GM18511 (cell line): ENCODE measurements around the gene ADAT3.
A peak's percentile ranks its signal among the peaks of the same experiment; 100 is the strongest.

Experiments used
- ATAC-seq: cut with Tn5 transposase; IDR thresholded peaks from one replicate; pipeline ENCODE4 v1.9.1; 2021; ENCODE audit warnings: mild to moderate bottlenecking, moderate library complexity; ENCODE audit not compliant: unreplicated experiment

ADAT3 gene

DNA sequence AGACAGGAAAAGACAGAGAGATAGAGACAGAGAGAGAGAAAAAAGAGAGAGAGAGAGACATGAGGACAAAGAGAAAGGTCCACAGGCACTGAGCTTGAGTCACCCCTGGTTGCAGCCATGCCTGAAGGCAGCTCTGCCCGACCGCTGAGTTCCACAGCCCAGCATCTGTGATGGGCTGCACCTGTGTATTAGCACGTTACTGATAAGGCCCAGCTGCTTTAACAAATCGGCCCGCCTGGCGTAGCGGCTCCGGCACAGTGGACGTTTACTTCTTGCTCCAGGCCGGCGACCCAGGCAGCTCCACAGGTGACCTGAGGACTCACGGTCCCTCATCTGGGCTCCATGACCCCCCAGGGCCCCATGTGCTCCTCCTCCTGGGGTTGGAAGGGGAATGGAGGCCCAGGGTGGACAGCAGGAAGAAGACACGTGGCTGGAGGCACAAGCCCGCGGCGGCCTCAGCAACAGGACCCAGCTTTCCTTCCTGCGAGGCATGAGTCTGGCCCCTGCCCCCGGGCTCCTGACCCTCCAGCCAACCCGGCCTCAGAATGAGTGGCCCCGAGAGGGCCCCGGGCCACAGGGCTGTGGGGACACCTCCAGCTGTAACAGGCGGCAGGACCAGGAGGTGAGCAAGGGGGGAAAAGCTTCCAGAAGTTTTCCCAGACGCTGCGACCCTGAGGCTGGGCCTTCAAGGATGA is 31.9 kb downstream of the ADAT3 start:
- no peak for ATAC-seq

DNA sequence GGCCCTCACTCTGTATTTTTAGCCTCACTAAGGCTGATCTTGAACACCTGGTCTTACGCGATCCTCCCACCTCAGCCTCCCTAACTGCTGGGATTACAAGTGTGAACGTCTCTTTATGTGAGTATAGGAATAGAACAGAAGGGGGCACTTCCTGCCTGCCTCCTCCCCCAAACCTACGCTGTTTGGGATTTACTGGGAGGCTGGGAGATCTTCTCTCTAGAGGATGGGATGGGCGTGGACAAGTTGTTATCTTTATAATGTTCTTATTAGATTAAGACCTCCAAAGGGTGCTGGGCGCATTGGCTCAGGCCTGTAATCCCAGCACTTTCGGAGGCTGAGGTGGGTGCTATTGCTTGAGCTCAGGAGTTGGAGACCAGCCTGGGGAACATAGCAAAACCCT is 32.9 kb downstream of the ADAT3 start:
- no peak for ATAC-seq

DNA sequence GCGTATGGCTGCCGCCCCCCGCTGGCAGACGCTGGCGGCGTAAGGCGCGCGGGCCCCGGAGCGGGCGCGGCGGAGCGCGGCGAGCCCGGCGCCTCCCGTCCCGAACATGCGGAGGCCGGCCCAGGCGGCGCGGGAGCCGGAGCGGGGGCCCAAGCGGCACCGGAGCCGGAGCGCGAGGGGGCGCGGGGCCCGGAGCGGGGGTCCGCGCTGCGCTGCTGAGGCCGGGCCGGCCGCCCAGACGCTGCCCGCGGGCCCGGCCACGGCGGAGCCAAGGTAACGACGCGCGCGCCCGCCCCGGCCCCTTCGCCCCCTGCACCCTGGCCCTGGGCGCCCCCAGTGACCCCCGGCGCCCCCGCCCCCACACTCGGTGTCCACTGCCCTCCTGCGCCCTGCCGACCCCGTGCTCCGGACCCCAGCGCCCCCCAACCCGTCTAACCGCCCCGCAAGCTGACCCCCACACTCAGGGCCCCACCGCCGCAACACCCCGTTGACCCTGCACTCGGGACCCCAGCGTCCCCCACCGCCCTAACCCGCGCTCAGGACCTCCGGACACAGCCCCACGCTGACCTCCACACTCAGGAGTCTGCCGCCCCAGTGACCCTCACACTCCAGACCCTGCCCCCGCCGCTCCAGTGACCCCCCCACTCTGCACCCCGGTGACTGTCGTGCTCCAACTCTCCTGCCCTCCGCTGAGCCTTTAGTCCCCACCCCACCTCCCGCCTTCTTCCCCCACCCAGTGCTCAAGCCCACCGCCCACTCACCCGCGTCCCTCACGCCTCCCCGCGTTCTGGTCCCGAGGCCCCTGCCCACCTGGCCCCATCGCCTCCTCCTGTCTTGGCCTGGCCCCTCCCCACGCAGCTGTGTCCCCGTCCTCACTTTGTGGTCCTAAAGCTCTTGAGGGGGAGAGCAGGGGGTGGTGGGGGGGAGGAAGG is 36.2 kb downstream of the ADAT3 start, which contains the start of gene CSNK1G2:
TSS of gene CSNK1G2 (plus strand) at position 27 of the 932 bp plus-strand sequence. CDS start 28,601 bp downstream, outside the sequence.
- ATAC-seq = peak; percentile 59

DNA sequence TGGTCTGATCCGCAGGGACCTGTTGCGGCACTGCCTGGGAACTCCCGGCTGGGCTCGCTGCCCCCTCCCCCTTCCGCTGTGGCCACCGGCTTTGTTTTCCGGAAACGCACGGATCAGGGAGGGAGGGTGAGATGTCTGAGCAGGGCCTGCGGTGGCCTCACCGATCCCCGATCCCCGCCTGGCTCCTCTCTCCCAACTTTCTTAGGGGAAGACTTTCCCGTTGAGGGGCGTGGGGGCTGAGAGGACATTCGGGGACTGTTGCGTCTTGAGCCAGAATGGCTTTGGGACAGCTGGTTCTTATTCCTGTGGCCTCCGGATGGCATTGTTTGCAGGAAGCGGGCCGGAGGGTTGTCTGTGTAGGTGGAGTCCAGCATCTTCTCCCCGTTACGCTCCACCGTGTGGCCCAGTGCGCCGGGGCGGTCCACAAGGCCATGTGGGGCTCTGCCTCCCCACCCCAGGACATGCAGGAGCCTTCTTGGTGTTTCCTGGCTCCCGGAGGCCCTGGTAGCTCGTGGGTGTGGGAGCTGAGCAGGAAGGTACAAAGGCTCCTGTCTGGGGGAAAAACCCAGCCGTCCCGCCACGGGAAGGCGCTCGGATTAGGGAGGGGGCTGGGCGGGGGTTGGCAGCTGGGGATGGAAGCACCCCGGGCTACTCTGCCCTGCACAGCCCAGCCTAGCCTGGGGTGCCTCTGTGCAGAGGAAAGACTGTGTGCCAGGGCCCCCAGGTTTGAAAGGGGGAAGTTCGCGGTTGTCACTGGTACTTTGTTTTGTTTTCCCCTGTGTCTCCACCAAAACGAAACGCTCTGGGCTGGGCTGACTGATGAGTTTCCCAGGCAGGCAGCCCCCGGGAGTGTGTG is 37.1 kb downstream of the ADAT3 start:
- ATAC-seq = peak; percentile 44

DNA sequence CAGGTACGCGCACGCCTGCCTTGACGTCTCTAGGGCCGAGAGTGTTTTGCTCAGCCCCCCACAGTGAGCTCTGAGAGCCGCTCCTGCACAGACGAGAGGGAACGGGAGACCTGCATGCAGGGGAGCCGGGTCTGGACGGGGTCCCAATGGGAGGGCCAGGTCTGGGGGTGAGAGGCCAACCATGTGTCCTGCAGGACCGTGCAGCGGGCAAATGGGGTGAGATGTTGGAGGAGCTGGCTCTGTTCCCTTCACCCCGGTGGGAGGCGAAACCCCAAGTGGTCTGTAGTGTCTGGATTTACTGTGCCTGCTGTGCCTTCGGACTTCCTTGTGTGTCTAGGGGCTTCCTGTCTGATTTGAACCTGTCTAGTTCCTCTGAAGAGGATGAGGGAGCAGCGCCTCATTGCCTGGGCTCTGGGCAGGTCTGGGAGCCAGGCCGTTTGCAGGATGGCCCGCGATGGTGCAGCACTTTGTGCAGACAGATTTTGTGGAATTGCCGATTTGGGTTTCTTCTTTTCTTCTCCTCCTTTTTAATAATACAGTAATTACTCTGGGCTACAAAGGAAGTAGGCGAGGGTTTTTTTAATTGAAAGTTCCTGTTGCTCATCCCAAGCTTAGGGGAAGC is 37.8 kb downstream of the ADAT3 start:
- no peak for ATAC-seq

DNA sequence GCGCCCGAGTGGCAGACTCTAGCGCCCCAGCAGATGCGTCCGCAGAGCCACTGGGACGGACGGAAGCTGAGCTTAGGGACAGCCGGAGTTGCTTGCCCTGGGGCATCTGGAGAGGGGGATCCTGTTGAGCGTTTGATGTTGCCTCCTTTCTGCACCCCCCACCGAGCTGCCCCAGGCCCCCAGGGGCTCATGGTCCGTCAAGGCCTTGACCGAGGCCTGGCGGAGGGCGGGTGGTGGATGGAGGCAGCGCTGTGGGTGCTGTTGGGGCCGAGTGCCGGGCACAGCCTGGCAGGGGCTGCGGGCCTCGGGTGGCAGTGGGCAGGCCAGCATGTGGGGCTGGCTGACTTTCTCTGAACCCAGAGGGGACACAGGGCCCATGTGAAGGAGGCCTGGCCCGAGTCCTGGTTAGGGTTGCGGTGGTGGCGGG is 38.5 kb downstream of the ADAT3 start:
- ATAC-seq = no peak

DNA sequence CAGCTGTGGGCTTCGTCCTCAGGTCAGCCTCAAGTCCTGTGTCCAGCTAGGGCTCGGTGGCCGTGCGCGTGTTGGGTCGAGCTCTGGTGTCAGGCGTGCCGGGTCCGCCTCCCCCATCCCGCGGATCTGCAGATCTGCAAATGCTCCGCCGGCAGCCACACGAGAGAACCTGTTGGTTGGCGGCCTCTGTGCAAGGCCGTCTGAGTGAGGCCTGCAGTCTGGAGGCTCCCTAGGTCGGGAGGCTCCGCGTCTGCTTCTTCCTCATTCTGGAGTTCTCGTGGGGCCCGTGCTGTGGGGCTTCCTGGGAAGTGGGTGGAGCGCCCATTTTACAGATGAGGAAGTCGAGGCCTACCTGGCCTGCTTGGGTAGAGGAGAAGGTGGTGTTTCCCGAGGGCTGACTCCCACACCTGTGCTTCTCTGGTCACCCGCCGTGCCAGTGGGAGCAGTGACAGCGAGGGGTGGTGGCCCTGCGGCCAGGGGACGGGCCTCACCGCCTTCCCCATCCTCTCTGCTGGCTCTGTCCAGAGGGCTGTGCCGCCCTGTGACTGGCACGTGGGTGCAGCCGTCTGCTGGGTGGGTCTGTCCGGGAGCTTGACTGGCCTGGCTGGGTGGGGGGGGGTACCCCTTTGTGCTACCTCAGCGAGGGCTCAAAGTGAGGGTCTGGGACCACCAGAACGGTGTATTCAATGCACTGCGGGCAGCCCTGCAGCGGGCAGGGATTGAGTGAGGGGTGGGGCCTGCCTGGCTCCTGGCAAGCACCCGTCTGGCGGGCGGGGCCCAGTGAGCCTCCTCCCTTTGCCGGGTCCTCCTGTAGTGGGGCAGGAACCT is 39.1 kb downstream of the ADAT3 start:
- no peak for ATAC-seq

DNA sequence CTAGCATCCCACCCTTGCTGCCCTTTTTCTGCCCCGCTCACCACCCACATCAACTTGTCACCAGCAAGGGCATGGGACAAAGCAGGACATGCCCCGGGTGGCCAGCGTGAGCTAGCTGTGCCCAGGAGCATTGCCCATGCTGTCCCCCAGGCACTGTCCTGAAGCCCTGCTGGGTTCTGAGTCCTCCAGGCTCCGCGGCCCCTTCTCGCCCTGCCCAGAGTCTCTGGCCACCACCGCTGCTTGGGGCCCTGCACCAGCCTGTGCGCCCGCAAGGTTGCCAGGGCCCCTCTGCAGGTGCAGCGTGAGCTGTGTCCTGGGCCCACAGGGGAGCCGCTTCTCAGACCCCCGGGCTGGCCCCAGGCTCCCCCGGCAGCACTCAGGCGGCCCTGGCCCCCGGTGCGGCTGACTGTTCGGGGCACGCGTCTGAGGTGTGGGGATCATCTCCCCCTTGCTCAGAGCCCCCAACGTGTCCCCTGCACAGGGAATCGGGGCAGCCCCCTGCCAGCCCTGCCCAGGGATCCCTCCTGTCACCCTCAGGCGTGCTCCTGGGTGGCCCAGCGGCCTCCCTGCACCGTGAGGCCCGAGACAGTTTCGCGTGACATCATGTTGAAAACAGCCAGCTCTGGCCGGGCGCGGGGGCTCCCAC is 39.8 kb downstream of the ADAT3 start:
- no peak for ATAC-seq

DNA sequence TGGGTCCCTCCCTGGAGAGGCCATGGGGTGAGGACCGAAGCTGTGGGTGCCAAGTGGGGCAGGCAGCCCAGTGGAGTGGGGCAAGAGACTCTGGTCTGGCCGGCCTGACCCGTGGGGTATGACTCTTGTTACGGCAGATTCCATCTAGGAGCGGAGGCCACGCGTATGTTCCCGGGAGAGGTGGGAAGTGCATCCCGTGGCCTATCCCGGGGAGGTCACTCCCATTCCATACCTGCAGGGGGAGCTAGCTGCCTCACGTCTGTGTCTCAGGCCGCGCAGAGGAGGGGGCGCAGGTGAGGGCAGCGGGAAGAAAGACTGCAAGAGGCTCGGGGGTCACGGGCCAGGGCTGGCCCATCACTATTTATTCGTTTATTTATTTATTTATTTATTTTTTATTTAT is 40.7 kb downstream of the ADAT3 start:
- no peak for ATAC-seq

DNA sequence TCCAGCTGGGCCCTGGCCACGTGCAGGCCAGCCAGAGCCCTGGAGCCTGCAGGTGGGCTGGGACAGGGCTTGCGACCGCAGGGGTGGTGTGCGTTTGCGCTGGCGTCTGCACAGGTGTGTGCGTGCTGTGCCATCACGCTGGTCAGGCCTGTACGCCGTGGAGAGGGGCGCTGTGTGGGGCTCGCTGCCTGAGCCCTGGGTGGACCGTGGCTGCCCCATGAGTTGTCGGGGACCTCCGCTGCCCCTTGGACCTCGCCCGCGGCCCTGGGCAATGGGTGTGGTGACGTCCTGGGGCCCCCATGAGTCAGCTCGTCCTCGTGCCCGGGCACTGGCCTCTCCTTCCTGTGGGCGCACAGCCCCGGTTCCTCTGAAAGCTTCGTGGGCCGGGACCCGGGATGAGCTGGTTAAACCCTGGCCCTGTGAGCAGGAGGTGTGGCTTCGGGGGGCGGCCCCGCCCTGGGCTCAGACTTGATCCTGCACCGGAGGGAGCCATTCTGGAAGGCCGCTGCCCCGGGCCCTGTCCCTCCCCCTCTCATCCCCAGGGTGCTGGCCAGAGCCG is 42.5 kb downstream of the ADAT3 start:
- ATAC-seq = no peak

DNA sequence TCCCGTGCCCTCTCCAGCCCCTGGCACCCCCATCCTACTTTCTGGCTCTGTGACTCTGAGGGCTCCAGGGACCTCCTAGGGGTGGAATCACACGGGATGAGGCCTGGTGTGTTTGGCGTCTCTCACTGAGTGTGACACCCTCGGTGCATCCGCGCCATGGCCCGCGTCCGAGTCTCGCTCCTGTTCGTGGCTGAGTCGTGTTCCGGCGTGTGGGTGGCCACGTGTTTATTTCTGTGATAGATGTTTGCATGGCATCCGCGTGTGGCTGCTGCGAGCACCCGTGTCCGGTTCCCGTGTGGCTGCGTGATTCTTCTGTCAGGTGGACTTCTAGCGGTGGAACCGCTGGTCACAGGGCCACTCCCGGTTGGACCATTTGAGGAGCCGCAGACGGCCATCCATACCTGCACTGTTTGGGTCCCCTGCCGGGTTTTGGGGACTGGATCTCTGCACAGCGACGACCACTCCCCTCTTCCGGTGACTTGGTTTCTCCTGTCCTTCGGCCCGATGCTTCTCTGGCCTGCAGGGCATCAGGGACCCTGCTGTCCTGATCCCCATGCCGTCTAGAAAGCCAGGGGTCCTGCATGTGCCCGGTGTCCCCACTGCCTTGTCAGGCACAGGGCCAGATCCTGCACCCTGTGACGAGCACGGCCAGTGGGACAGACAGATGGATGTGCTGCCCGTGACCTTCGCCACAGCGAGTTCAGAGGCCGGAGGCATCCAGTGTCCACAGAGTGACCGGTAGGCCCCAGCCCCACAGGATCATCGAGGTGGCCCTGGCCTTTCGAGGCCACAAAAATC is 44.3 kb downstream of the ADAT3 start:
- ATAC-seq = no peak

DNA sequence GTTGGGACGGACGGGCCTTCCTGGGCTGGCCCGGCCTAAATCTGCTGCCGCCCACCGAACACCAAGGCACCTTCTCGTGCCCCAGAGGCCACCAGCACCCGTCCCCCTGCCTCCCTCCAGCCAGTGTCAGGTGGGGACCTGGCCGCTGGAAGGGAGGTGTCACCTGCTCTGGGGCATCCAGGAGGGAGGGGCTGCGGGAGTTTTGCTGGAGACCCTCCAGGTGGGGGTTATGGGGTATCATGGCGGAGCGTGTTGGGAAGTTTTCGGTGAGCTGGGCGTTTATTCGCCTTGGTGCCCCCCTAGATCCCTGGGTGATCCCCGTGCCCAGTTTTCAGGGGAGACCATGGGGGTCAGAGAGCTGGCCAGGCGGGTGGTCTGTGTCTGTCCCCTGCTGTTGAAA is 45.4 kb downstream of the ADAT3 start:
- no peak for ATAC-seq

DNA sequence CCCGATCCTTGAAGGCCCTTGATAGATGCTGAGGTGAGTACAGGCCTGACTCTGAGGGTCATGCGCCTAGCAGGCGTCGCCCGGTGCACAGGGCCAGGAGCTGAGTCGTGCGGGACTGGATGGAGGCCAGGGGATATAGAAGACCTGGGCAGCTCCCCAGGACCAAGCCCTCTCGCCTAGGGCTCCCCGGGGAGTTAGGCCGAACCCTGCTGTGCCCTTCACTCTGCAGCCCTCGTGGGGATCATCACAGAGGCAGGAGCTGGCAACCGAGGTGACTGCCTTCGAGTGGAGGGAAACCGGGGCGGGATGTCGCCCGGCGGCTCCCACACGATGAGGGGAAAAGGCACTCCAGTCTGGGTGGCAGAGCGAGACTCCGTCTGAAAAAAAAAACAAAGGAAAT is 47.4 kb downstream of the ADAT3 start:
- ATAC-seq = no peak

DNA sequence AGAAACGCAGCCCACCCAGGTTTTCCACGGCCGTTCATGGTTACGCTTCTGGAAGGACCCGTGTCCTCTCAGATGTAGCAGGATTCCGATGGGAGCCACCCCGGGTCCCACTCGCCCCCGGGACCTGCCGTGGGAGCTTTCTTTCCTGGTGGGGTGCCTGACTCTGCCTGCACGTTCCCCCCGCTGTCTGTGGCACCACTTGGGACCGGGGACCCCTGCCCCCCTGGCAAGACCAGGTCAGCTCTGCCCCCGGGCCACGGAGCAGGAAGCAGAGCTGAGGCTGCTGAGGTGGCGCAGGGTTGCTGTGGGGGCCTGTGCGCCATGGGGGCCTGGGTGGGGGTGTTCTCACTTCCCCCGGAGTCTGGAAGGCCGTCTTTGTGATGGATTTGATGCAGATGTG is 47.8 kb downstream of the ADAT3 start:
- ATAC-seq = no peak

DNA sequence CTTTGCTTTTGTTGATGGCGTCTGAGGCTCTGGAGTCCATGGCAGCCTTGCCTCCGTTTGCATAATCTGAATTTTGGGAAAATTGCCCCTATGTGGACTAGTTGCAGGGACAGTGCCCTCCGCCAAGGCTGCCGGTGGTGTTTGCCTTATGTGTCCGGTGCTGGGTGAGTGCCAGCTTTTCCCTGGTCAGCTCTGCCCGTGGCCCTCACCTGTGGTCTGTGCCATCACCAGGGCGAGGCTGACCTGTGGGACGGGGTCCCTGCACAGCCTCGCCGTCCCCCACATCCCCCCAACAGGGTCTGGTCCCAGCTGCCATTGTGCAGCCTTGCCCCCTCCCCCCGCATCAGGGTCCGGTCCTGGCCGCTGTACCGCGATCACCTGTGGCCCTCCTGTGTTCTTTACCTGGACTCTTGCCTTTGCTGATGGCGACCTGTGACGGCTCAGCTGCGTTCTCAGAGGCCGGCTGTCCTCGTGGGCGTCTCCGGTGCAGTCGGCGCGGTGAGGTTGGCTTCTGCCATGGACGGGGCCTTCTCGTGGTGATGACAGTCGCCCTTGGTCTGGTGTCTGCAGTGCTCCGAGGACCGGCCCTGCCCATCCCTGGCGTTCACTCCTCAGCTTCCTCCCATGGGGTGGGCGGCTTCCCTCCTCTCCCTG is 48.4 kb downstream of the ADAT3 start:
- no peak for ATAC-seq

DNA sequence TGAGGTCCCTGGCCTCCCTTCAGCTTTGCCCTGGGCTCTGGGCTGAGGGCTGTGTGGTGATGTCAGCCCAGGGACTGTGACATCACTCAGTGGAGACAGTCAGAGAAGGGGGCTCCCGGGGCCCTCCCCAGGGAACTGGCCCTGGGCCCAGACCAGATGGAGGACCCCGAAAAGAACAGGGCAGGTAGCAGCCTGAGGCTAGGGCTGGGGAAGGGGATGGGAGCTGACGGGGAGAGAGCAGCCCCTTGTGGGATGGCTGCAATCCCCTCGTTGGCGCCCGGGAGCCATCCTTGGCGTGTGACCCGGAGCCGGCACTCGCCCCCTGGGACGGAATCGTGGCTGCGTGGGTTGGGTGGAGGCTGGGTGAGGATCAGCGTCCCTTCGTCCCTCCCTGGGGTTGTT is 49.3 kb downstream of the ADAT3 start:
- ATAC-seq = no peak
